HG02870 (cell line): ENCODE data around the gene RFC5.
"Not testable (repeated sequence)": the region's sequence is repeated elsewhere in the genome, so short reads cannot be mapped to it uniquely, and the experiment has no call there.

Experiments used
- ATAC-seq: cut with Tn5 transposase; IDR thresholded peaks from one replicate; pipeline ENCODE4 v1.9.1; 2021; ENCODE audit warnings: mild to moderate bottlenecking, moderate library complexity; ENCODE audit not compliant: unreplicated experiment

RFC5 gene

DNA sequence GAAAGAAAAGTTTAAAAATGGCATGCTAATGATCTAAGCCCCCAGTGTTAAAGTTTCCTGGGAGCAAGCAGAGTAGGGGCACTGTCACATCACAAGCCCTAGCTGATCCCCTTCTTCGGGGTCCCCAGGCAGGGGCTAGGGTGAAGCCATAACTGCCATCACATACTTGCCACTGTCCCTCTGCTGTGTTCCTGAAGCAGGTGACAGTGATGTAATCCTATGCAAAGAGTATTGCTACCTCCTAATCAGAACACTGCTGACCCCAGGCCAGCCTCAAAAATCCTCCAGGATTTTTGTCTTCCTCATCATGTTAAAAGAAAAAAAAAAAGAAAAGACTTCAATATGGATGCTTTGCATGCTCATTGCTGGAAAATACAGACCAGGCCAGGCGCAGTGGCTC, 1.2 kb upstream of the RFC5 start:
- ATAC-seq = no peak

GRCh38 chr12:118015944-118016343, 559 bp upstream of the RFC5 start:
- no peak for ATAC-seq

DNA sequence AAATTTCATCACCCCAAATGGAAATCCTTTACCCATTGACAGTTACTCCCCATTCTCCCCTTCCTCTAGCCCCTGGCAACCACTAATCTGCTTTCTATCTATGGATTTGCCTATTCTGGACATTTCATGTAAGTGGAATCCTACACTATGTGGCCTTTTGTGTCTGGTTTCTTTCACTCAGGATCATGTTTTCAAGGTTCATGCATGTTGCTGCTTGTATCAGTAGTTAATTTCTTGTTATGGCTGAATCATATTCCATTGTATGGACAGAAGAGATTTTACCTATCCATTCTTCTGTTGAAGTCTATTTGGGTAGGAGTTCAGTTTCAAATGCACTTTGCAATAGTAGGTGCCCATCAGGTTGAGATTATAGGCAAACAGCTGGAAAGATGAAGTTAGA, 1.4 kb downstream of the RFC5 start:
- no peak for ATAC-seq

DNA sequence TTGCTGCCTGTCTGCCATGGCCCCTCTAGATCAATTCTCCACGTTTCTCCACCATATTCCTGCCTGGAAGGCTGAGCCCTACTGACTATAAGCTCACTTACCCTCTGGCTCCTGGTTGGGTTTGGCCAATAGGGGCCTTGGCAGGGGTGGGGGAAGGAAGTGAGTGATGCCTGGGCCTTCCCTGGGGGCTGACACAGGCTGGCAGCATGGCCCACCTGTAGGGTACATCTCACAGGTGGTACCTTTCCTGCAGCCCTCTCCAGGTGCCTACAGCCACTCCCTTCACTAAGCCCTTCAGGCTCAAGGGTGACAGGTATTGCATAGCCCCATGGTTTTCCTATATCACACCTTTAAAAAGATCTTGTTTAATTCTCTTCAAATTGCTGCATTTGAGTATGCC, 3.5 kb downstream of the RFC5 start:
- no peak for ATAC-seq

DNA sequence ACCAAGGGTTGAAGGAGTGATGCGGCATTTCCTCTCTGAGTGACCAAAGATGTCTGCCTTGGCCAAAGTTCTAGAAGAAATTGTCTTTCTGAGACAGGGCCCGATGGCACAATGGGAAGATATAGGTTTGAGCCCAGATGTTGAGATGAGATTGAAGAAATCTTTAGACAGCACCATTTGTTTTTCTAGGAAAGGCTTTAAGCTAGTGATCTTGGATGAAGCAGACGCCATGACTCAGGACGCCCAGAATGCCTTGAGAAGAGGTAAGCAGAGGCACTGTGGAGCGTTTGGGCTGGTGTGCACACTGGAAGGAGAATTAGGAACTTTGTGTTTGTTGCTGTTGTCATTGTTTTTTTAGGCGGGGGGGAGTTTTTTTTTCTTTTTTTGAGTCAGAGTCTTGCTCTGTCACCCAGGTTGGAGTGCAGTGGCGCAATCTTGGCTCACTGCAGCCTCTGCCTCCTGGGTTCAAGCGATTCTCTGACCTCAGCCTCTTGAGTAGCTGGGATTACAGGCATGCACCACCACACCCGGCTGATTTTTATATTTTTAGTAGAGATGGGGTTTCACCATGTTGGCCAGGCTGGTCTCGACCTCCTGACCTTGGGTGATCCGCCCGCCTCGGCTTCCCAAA, 5.7 kb downstream of the RFC5 start:
- not testable (repeated sequence) for ATAC-seq

DNA sequence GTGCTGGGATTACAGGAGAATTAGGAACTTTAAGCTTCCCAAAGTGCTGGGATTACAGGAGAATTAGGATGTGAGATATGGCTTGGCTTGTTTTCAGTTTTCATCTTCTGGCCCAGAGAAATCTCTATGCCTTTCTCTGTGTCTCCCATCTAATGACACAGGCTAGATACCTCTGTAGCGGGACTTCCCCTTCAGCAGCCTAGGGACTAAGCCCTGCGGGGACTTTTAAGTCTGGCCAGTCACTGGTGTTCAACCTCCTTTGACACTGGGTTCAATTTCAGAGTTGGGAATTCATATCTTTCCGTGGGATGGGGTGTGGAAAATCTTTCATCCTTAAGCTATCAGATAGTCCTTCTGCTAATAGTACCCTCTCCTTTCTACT, 6.2 kb downstream of the RFC5 start:
- ATAC-seq = no peak

- no peak for ATAC-seq
Measured at GRCh38 chr12:118023301-118023860, 6.9 kb downstream of the RFC5 start.

DNA sequence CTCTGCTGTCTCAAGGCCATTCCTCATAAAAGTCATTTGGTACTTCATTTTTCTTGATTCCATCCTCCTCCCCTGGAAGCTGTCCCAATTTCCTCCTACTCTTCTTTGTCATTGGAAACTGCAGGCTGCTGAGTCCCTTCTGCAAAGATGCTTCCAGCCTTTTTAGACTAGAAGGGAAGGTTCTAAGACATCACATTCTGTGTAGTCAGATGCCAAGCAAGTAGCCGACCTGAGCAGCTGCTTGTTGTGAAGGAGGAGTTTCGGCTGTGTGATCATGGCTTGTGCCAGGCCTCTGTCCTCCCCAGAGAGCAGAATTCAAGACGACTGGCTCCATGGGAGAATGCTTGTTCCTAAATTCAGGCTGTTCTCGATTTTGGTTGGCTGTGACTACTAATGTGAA, 8.7 kb downstream of the RFC5 start:
- no peak for ATAC-seq

GRCh38 chr12:118029166-118029565, 12.7 kb downstream of the RFC5 start:
- ATAC-seq = no peak

GRCh38 chr12:118032188-118032587, 15.7 kb downstream of the RFC5 start:
- ATAC-seq = no peak

DNA sequence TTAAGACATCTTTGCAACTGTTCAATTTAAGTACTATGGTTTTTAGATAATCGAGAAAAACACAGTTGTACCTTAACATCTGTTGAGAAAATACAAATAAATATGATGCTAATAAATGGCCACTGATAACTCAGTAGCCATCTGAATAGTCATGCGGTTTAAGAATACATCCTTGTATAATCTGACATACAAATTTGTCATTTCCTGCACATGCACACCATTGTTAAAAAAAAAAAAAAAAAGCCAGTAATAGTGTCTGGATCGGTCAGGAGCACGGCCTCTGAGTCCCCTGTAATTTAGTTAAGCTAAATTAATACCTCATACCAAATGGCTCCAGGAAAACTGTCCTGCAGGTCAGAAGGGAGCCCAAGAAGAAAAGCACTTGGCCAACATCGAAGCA, 16.8 kb downstream of the RFC5 start:
- no peak for ATAC-seq

- ATAC-seq = no peak
Measured at GRCh38 chr12:118033902-118034301, 17.4 kb downstream of the RFC5 start.

- no peak for ATAC-seq
Measured at GRCh38 chr12:118034429-118035189, 18.1 kb downstream of the RFC5 start.

DNA sequence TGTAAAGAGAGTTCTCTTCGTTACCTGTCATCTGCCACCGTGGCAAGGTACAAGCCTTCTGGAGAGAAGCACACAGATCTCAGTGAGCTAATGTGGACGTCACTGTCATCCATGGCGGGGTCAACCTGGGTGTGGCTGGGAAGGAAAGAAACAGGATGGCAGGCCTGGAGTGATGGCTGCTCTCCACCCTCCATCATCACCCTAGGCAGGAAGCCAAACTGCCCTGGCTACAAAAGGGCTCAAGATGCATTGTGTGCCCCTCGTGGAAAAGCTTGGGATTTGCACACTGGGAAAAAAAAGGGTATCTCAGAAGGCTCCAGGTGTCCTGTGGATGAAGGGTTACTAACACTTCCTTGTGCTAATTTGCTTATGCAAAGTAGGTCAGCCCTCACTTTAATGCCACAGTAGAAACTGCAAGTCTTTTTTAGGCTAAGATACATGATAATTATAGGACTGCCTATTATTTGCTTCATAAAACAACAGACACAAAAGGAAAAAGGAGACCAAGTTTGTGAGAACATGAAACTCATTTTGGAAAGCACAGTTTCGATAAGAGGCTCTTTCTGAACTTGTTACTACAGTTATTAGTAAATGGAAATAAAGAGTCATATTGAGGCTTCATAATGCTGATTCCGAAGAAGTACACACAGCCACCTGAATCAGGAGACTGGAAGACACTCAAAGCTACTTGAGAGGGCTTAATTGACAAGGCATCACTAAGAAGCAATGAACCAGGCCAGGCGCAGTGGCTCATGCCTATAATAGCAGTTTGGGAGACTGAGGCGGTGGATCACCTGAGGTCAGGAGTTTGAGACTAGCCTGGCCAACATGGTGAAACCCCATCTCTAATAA, 18.9 kb downstream of the RFC5 start:
- ATAC-seq = peak; percentile 86

DNA sequence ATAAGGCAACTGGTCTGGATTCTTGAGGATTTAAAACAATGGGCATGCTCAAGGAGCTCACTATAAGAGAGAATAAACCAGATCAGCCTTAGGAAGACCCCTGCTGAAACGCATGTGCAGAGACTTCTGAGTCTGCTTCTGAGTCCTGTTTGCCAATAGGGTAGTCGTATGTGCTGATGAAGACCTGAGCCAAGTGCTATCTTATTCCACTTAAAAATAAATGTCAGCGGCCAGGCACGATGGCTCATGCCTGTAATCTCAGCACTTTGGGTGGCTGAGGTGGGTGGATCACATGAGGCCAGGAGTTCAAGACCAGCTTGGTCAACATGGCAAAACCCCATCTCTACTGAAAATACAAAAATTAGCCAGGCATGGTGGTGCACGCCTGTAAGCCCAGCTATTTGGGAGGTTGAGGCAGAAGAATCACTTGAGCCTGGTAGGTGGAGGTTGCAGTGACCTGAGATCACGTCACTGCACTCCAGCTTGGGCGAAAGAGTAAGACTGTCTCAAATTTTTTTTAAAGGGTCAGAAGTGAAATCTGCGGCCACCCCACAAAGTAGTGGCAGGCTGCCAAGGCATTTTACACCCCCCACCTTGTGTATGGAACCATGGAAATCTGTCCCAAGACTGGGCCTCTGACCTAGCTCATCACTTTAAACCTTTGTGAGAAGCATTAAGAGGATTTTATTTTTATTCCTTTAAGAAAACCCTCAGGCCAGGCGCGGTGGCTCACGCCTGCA, 20.3 kb downstream of the RFC5 start:
- no peak for ATAC-seq

GRCh38 chr12:118038137-118038536, 21.6 kb downstream of the RFC5 start:
- no peak for ATAC-seq

DNA sequence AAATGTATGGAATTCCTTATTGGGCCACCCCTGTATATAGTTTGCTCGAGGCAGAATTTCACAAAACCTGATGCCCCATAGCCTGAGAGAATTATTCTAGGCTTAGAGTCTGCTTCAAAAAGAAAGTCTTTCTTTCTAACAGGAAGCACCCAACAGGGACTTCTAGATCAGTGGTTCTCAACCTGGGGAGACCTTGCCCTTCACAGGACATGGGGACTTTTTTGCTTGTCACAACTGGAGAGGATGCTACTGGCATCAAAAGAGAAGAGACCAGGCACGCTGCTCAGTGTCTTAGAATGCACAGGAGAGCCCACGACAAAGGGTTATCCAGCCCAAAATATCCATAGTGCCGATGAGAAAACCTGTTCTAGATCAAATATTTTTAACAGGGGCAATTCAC, 25.6 kb downstream of the RFC5 start:
- ATAC-seq = no peak

- no peak for ATAC-seq
Measured at GRCh38 chr12:118044075-118044474, 27.6 kb downstream of the RFC5 start.

DNA sequence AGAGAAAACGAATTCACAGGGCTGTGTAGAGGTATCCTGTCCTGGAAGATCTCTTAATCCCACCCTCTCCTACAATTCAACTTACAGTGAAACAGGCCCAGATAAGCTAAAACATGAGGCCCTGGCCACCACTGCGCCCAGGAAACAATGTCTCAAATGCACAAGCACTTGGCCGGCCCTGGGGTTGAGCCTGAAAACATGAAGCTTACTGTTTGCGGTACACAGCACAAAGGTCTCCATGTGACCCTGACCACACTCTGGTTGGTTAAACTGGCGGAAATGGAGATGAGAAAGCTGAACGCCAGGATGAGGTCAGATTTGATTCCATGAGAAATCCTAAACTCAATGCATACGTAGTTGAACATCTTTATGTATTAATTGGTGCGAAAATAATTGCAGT, 28.1 kb downstream of the RFC5 start:
- ATAC-seq = no peak

DNA sequence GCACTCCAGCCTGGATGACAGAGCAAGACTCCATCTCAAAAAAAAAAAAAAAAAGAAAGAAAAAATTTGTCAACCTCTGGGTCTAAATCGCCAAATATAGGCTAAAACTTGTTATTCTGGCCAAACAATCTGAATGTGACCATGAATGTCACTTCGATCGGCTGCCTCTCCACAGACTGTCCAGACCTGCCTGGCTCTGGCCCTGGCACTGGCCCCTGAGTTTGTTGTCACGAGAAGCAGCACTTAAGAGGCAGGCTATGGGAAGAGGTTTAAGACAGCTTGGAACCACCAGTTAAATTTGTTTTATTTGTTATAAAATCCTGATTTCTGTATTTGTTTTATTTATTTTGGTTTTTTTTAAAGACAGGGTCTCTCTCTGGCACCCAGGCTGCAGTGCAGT, 29.9 kb downstream of the RFC5 start:
- ATAC-seq = no peak
